HUES64 (cell line): ENCODE results near the gene MAP3K2. TPM values are rescaled to one million over a fixed set of nuclear protein-coding genes. Genes with fewer than 3 reads are reported as not detected.

Experiments used
- H3K27ac ChIP-seq: 2 replicates; pipeline ENCODE4 v1.7.0; 2013; ENCODE audit warnings: low read depth, low read length, inconsistent platforms
- H3K27me3 ChIP-seq: 2 replicates; pipeline ENCODE4 v1.6.1; 2013; ENCODE audit warnings: mild to moderate bottlenecking, low read length; ENCODE audit not compliant: insufficient read depth
- H3K36me3 ChIP-seq: 2 replicates; pipeline ENCODE4 v1.6.1; 2013; ENCODE audit warnings: mild to moderate bottlenecking, low read length; ENCODE audit not compliant: insufficient read depth
- H3K4me1 ChIP-seq: 2 replicates; pipeline ENCODE4 v1.6.1; 2013; ENCODE audit warnings: mild to moderate bottlenecking, low read length, moderate library complexity; ENCODE audit not compliant: insufficient read depth
- H3K4me3 ChIP-seq: 2 replicates; pipeline ENCODE4 v1.5.1; 2013; ENCODE audit warnings: mild to moderate bottlenecking, low read length, moderate library complexity
- H3K9ac ChIP-seq: 2 replicates; pipeline ENCODE4 v1.6.1; 2013; ENCODE audit warnings: mild to moderate bottlenecking, low read depth, low read length
- H3K9me3 ChIP-seq: 2 replicates; pipeline ENCODE4 v1.6.1; 2013; ENCODE audit warnings: low read depth, low read length; ENCODE audit not compliant: insufficient read depth
- WGBS: fragments of 150-250, 120-280 bp; methylation state at CpG from one replicate; pipeline ENCODE4 v1.1.7; 2013; ENCODE audit warnings: missing lambda C conversion rate; 5-methylcytosine and 5-hydroxymethylcytosine counted together
- polyA plus RNA-seq, 2 experiments: library from polyadenylated mRNA; stranded (reverse); fragments of 50-300 nt; gene quantifications; one replicate each; pipeline ENCODE4 v1.2.3, GENCODE V29; 2013

Gene MAP3K2
- polyA plus RNA-seq (2013, experiment 1 of 2), result 8.6 TPM
- polyA plus RNA-seq (2013, experiment 2 of 2), result 8.2 TPM

GRCh38 chr2:127387655-127388422, at the start of gene MAP3K2:
TSS of gene MAP3K2 (minus strand) at chr2:127387975. CDS start at chr2:127343129, 44,846 bp downstream.
- peaks cover 15% of the 10 kb centered on the region for H3K4me1 ChIP-seq
- under 1% methylated on average over 100 of the region's 100 CpGs for WGBS

GRCh38 chr2:127437056-127437455, 49.3 kb upstream of the MAP3K2 start:
- 0 out of 2 replicates have a peak, but pooled peaks cover 4% of the 10 kb centered on the region for H3K9me3 ChIP-seq
- H3K9ac ChIP-seq, result no peak overlapping the region
- H3K4me3 ChIP-seq, result no peak overlapping the region
- H3K27ac ChIP-seq, result no peak overlapping the region
- H3K27me3 ChIP-seq, result no peaks in the 10 kb centered on the region
- no peaks in the 10 kb centered on the region for H3K4me1 ChIP-seq
- H3K36me3 ChIP-seq, result no peaks in the 10 kb centered on the region
- 90% methylated on average over 9 of the region's 9 CpGs for WGBS

More at GRCh38 chr2:127387655-127388422, at the start of gene MAP3K2:
- H3K9ac ChIP-seq, result peak within 1 kb of the TSS; percentile 86
- H3K36me3 ChIP-seq, result no peaks in the 10 kb centered on the region
- no peaks in the 10 kb centered on the region for H3K9me3 ChIP-seq
- peak within 1 kb of the TSS; percentile 73 for H3K4me3 ChIP-seq
- no peaks in the 10 kb centered on the region for H3K27me3 ChIP-seq
- peak within 1 kb of the TSS; percentile 98 for H3K27ac ChIP-seq

- no peaks in the 10 kb centered on the region for H3K27me3 ChIP-seq
- 97% methylated on average over 6 of the region's 6 CpGs for WGBS
- no peaks in the 10 kb centered on the region for H3K4me1 ChIP-seq
- no peak overlapping the region for H3K9ac ChIP-seq
- H3K4me3 ChIP-seq, result no peak overlapping the region
- H3K27ac ChIP-seq, result no peak overlapping the region
- no peaks in the 10 kb centered on the region for H3K36me3 ChIP-seq
- H3K9me3 ChIP-seq, result no peaks in the 10 kb centered on the region
These were observed 46.7 kb upstream of the MAP3K2 start for GRCh38 chr2:127434515-127434914.

GRCh38 chr2:127431408-127432023, 43.7 kb upstream of the MAP3K2 start:
- Histone ChIP-seq H3K4me1 (no peaks in the 10 kb centered on the region), H3K9me3 (no peaks in the 10 kb centered on the region), H3K36me3 (no peaks in the 10 kb centered on the region), H3K27me3 (no peaks in the 10 kb centered on the region), H3K27ac (no peak overlapping the region), H3K9ac (no peak overlapping the region), H3K4me3 (no peak overlapping the region)
- 85% methylated on average over 14 of the region's 14 CpGs for WGBS

GRCh38 chr2:127429844-127430425, 42.2 kb upstream of the MAP3K2 start:
- Histone ChIP-seq H3K27me3 (0 out of 2 replicates have a peak, but pooled peaks cover 2% of the 10 kb centered on the region), H3K4me3 (no peak overlapping the region), H3K36me3 (no peaks in the 10 kb centered on the region), H3K4me1 (peaks cover 4% of the 10 kb centered on the region; the same call in 1 of the 2 replicates), H3K9ac (no peak overlapping the region), H3K9me3 (no peaks in the 10 kb centered on the region), H3K27ac (no peak overlapping the region)
- WGBS, result 78% methylated on average over 7 of the region's 7 CpGs

GRCh38 chr2:127429291-127429690, 41.5 kb upstream of the MAP3K2 start:
- Histone ChIP-seq H3K27ac (no peak overlapping the region), H3K4me3 (no peak overlapping the region), H3K9me3 (no peaks in the 10 kb centered on the region), H3K4me1 (peaks cover 4% of the 10 kb centered on the region; the same call in 1 of the 2 replicates), H3K36me3 (no peaks in the 10 kb centered on the region), H3K27me3 (peaks cover 9% of the 10 kb centered on the region; the same call in 1 of the 2 replicates), H3K9ac (no peak overlapping the region)
- WGBS, result 94% methylated on average over 4 of the region's 4 CpGs

GRCh38 chr2:127428815-127429109, 41.0 kb upstream of the MAP3K2 start:
- H3K9ac ChIP-seq, result no peak overlapping the region
- no peak overlapping the region for H3K4me3 ChIP-seq
- no peak overlapping the region for H3K27ac ChIP-seq
- no peaks in the 10 kb centered on the region for H3K36me3 ChIP-seq
- WGBS, result 88% methylated on average over 6 of the region's 6 CpGs
- H3K27me3 ChIP-seq, result peaks cover 14% of the 10 kb centered on the region
- H3K9me3 ChIP-seq, result no peaks in the 10 kb centered on the region
- peaks cover 6% of the 10 kb centered on the region; the same call in 1 of the 2 replicates for H3K4me1 ChIP-seq

DNA sequence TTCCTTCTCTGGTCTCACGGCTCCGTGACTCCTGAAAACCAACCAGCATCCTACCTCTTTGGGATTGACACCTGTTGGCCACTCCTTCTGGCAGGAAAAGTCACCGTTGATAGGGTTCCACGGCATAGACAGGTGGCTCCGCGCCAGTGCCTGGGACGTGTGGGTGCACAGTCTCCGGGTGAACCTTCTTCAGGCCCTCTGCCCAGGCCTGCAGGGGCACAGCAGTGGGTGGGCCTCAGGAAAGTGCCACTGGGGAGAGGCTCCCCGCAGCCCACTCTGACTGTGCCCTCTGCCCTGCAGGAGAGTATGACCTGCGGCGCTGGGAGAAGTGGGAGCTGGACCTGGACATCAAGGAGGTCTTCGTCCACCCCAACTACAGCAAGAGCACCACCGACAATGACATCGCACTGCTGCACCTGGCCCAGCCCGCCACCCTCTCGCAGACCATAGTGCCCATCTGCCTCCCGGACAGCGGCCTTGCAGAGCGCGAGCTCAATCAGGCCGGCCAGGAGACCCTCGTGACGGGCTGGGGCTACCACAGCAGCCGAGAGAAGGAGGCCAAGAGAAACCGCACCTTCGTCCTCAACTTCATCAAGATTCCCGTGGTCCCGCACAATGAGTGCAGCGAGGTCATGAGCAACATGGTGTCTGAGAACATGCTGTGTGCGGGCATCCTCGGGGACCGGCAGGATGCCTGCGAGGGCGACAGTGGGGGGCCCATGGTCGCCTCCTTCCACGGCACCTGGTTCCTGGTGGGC, 40.5 kb upstream of the MAP3K2 start:
- Histone ChIP-seq H3K9ac (no peak overlapping the region), H3K9me3 (no peaks in the 10 kb centered on the region), H3K4me1 (peaks cover 8% of the 10 kb centered on the region; the same call in 1 of the 2 replicates), H3K27ac (no peak overlapping the region), H3K36me3 (no peaks in the 10 kb centered on the region), H3K27me3 (peaks cover 19% of the 10 kb centered on the region), H3K4me3 (no peak overlapping the region)
- 94% methylated on average over 36 of the region's 36 CpGs for WGBS

DNA sequence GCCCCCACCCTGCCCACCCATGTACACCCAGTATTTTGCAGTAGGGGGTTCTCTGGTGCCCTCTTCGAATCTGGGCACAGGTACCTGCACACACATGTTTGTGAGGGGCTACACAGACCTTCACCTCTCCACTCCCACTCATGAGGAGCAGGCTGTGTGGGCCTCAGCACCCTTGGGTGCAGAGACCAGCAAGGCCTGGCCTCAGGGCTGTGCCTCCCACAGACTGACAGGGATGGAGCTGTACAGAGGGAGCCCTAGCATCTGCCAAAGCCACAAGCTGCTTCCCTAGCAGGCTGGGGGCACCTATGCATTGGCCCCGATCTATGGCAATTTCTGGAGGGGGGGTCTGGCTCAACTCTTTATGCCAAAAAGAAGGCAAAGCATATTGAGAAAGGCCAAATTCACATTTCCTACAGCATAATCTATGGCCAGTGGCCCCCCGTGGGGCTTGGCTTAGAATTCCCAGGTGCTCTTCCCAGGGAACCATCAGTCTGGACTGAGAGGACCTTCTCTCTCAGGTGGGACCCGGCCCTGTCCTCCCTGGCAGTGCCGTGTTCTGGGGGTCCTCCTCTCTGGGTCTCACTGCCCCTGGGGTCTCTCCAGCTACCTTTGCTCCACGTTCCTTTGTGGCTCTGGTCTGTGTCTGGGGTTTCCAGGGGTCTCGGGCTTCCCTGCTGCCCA, 39.7 kb upstream of the MAP3K2 start:
- Histone ChIP-seq H3K27ac (no peak overlapping the region), H3K9me3 (no peaks in the 10 kb centered on the region), H3K4me1 (peaks cover 8% of the 10 kb centered on the region; the same call in 1 of the 2 replicates), H3K27me3 (peaks cover 27% of the 10 kb centered on the region), H3K36me3 (no peaks in the 10 kb centered on the region), H3K9ac (no peak overlapping the region), H3K4me3 (no peak overlapping the region)
- WGBS, result 90% methylated on average over 7 of the region's 7 CpGs

DNA sequence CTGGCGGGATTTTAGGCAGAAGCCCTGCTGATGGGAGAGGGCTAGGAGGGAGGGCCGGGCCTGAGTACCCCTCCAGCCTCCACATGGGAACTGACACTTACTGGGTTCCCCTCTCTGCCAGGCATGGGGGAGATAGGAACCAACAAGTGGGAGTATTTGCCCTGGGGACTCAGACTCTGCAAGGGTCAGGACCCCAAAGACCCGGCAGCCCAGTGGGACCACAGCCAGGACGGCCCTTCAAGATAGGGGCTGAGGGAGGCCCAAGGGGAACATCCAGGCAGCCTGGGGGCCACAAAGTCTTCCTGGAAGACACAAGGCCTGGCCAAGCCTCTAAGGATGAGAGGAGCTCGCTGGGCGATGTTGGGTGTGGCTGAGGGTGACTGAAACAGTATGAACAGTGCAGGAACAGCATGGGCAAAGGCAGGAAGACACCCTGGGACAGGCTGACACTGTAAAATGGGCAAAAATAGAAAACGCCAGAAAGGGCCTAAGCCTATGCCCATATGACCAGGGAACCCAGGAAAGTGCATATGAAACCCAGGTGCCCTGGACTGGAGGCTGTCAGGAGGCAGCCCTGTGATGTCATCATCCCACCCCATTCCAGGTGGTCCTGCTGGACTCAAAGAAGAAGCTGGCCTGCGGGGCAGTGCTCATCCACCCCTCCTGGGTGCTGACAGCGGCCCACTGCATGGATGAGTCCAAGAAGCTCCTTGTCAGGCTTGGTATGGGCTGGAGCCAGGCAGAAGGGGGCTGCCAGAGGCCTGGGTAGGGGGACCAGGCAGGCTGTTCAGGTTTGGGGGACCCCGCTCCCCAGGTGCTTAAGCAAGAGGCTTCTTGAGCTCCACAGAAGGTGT, 39.0 kb upstream of the MAP3K2 start:
- Histone ChIP-seq H3K9ac (no peak overlapping the region), H3K36me3 (no peaks in the 10 kb centered on the region), H3K4me1 (peaks cover 8% of the 10 kb centered on the region; the same call in 1 of the 2 replicates), H3K27me3 (peaks cover 35% of the 10 kb centered on the region), H3K27ac (no peak overlapping the region), H3K4me3 (no peak overlapping the region), H3K9me3 (no peaks in the 10 kb centered on the region)
- 89% methylated on average over 10 of the region's 10 CpGs for WGBS
